GM12874 (cell line): ENCODE results near the gene MLLT3.

Experiments
- TF ChIP-seq, protein P1 (sequence below): IDR thresholded peaks from 2 replicates; pipeline ENCODE4 v1.5.1; 2011; ENCODE audit warnings: low read depth, mild to moderate bottlenecking, control low read depth, low read length, moderate library complexity; ENCODE audit not compliant: insufficient read depth

Gene MLLT3

GRCh38 chr9:20562051-20562450 lies 60.2 kb downstream of the MLLT3 start:
- TF ChIP-seq, protein P1, sequence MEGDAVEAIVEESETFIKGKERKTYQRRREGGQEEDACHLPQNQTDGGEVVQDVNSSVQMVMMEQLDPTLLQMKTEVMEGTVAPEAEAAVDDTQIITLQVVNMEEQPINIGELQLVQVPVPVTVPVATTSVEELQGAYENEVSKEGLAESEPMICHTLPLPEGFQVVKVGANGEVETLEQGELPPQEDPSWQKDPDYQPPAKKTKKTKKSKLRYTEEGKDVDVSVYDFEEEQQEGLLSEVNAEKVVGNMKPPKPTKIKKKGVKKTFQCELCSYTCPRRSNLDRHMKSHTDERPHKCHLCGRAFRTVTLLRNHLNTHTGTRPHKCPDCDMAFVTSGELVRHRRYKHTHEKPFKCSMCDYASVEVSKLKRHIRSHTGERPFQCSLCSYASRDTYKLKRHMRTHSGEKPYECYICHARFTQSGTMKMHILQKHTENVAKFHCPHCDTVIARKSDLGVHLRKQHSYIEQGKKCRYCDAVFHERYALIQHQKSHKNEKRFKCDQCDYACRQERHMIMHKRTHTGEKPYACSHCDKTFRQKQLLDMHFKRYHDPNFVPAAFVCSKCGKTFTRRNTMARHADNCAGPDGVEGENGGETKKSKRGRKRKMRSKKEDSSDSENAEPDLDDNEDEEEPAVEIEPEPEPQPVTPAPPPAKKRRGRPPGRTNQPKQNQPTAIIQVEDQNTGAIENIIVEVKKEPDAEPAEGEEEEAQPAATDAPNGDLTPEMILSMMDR, result no peak

GRCh38 chr9:20561531-20561930 lies 60.8 kb downstream of the MLLT3 start:
- TF ChIP-seq, protein P1, result no peak

DNA sequence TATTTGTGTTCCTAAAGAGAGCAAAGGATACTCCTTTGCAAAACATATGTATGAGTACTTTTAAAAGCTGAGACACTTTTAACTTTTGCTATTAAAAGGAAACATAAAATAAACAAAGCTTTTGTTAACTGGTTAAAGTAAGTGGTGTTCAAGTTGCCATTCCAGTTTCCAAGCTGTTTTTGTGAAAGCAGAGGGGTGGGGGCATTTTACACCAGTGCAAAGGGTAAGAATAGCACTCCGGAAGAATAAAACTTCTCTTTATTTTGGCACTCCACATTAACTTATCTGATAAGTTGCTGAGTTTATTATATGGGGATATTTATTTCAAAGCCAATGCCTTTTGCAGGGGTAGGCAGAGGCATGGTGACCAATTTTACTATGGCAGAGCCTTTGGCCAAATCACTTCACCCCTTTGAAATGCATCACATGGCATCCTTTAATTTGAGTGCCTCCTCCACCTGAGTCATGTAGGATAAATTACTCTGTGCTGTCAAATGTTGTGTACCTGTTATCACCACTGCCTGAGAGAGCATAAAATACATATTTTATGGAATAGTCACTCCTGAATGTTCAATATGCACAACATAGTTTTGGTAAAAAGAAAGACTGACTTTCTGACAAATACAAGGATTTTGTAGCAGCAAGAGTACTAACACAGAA lies 62.9 kb downstream of the MLLT3 start:
- TF ChIP-seq, protein P1, result no peak

- TF ChIP-seq, protein P1, result no peak
These were observed 63.7 kb downstream of the MLLT3 start for GRCh38 chr9:20558566-20559016.

- TF ChIP-seq, protein P1, result no peak
These were observed 64.3 kb downstream of the MLLT3 start for GRCh38 chr9:20557890-20558565.

- TF ChIP-seq, protein P1, result no peak
These were observed 65.0 kb downstream of the MLLT3 start for GRCh38 chr9:20557285-20557684.

DNA sequence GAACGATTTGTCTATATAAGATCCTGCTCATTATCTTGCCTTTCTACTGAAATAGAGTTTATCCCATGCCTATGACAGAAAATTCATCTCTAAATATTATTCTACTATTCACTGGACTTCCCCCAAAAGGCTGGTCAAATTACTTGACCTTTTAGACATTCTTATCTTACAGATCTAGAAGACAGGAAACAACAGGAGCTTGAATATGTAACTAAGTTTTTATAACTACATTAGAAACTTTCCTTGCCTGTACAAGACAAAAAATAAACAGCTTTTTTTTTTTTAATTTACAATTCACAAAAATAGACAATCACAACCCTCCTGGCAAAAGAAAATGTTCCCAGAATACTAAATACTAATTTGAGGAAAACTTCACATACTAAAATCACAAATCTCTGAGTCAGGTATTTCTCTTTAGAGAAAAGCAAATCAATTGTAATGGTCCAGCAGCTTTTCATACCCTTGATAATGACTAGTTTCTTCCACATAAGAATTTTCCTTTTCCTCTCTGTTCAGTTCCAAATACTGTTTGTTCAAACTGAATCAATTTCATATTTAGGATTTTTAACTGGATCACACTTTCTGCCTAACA lies 68.6 kb downstream of the MLLT3 start:
- TF ChIP-seq, protein P1, result no peak
